ENCODE results near the gene USP9Y. TPM values are rescaled to one million over a fixed set of nuclear protein-coding genes. Genes with fewer than 3 reads are reported as not detected.

The USP9Y gene
- total and polyA plus RNA-seq, 2 donors (not counting 3 experiments of a cell fraction or from before 2014, with no cell fraction given) = 13.6 to 17.4 TPM

DNA sequence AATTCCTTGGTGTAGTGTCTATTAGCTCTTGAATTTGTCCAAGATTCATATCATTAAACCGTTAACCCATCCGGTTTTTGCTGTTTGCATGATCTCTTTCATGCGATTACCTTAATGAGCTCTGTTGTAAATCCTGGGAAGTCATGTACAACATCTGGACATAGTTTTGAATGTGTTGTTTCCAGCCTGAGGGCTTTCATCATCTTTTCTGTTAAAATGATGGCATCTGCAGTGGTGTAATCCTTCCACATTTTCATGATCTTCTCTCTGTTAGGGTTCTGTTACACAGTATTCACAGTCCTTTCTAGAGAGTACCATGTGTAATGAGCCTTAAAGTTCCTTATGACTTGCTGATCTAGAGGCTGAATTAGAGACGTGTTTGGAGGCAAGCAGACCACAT, 64.9 kb downstream of the USP9Y start:
- Histone ChIP-seq H4K20me1 (replicated peaks; ENCODE audit: control insufficient read depth, extremely low read depth, insufficient read depth, low read length) (no peaks in the 10 kb centered on the region), H3K9ac (replicated peaks; ENCODE audit: extremely low read depth, insufficient read depth, low read length) (no peak overlapping the region), H3K9me1 (replicated peaks; ENCODE audit: control insufficient read depth, extremely low read depth, insufficient read depth, low read length) (no peaks in the 10 kb centered on the region), H3K36me3 (ENCODE audit: control insufficient read depth in 2 of 2, extremely low read depth in 1 of 2, insufficient read depth in 2 of 2, low read length in 2 of 2) (peaks cover 0 to 2% of the 10 kb centered on the region in 2 experiments), H3K27me3 (ENCODE audit: control insufficient read depth in 2 of 2, insufficient read depth in 2 of 2, low read length in 2 of 2) (no peaks in the 10 kb centered on the region), H3K4me1 (ENCODE audit: control insufficient read depth, extremely low read depth, insufficient read depth, low read length) (no peaks in the 10 kb centered on the region), H3K79me2 (ENCODE audit: control insufficient read depth, insufficient read depth, low read length) (no peaks in the 10 kb centered on the region), H3K4me3 (replicated peaks in 1 of 3; ENCODE audit: insufficient read depth in 1 of 3, low read depth in 1 of 3, low read length in 3 of 3) (no peak overlapping the region), H3K9me3 (replicated peaks; ENCODE audit: control insufficient read depth, insufficient read depth, low read length) (no peaks in the 10 kb centered on the region), H2AFZ (ENCODE audit: low read depth, low read length) (no peak overlapping the region), H3K4me2 (ENCODE audit: insufficient read depth, low read length) (no peak overlapping the region), H3K27ac (ENCODE audit: insufficient read depth, low read depth, low read length) (no peak overlapping the region)
- FAIRE-seq (no peak), DNase-seq (ENCODE audit: low read depth, low spot score) (no peak)
- BruUV-seq (replicated peaks) = no TSS peak
- TF ChIP-seq JUN (IDR thresholded peaks at IDR 0.05; ENCODE audit: borderline replicate concordance, insufficient read depth, insufficient read length, low read depth) (no peak), POLR2AphosphoS5 (IDR thresholded peaks at IDR 0.05; ENCODE audit: insufficient read depth, low read depth, low read length) (no peak), GATA2 (IDR thresholded peaks at IDR 0.05; ENCODE audit: insufficient read depth, insufficient read length, low read depth, low read length) (no peak), MYC (IDR thresholded peaks at IDR 0.05; ENCODE audit: low read depth, low read length) (no peak), POLR2A (IDR thresholded peaks at IDR 0.05; ENCODE audit: low read depth, low read length) (no peak), FOS (IDR thresholded peaks at IDR 0.05; ENCODE audit: borderline replicate concordance, insufficient read depth, low read length) (no peak), EZH2 (IDR thresholded peaks at IDR 0.05; ENCODE audit: borderline replicate concordance, low read depth, low read length, severe bottlenecking) (no peak)
- TF ChIP-seq, protein P1, sequence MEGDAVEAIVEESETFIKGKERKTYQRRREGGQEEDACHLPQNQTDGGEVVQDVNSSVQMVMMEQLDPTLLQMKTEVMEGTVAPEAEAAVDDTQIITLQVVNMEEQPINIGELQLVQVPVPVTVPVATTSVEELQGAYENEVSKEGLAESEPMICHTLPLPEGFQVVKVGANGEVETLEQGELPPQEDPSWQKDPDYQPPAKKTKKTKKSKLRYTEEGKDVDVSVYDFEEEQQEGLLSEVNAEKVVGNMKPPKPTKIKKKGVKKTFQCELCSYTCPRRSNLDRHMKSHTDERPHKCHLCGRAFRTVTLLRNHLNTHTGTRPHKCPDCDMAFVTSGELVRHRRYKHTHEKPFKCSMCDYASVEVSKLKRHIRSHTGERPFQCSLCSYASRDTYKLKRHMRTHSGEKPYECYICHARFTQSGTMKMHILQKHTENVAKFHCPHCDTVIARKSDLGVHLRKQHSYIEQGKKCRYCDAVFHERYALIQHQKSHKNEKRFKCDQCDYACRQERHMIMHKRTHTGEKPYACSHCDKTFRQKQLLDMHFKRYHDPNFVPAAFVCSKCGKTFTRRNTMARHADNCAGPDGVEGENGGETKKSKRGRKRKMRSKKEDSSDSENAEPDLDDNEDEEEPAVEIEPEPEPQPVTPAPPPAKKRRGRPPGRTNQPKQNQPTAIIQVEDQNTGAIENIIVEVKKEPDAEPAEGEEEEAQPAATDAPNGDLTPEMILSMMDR (IDR thresholded peaks at IDR 0.05; ENCODE audit: extremely low read depth in 1 of 2, insufficient read depth in 1 of 2, low read depth in 1 of 2, low read length in 2 of 2) = no peak
- TF ChIP-seq, protein P2, sequence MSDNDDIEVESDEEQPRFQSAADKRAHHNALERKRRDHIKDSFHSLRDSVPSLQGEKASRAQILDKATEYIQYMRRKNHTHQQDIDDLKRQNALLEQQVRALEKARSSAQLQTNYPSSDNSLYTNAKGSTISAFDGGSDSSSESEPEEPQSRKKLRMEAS (IDR thresholded peaks at IDR 0.05; ENCODE audit: insufficient read depth, insufficient read length) = no peak
- dilution Hi-C loops (cut with MboI; ENCODE audit: extremely low pct_ligation_motif_present, low sequenced_read_pairs) = no loop called here
- CTCF ChIA-PET = no interaction called here
- POLR2A ChIA-PET = no interaction called here
- intact Hi-C loops (cut with micrococcal nuclease) = no loop called here
